Limb (tissue), 2 donors: ENCODE data around the gene SCPEP1.
"Not testable (repeated sequence)": the region's sequence is repeated elsewhere in the genome, so short reads cannot be mapped to it uniquely, and the experiment has no call there.

Experiments used
- DNase-seq, 2 donors: peaks; one replicate each; pipeline ENCODE4 v3.0.0-alpha.2; 2016; ENCODE audit errors: extremely low spot score in 2 of 2

SCPEP1 gene

DNA sequence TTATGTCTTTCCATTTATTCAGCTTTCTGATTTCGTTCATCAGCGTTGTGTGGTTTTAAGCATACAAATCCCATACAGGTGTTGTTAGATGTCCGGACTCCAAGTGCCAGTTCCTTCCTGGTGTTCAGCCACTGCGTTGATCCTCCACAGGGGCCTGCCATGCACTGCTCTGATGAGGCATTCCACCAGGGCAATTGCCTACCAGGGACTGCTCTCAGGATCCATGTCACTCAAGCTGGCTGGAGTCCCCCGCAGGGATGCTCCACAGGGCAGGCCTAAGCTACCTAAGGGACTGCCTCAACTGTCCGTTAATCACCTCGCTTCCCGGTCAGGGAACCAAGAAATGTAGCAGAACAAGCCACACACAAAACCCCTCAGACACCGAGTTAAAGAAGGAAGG lies 12.7 kb upstream of the SCPEP1 start:
- not testable (repeated sequence) for DNase-seq

GRCh38 chr17:56965681-56966080 lies 12.2 kb upstream of the SCPEP1 start:
- DNase-seq = not testable (repeated sequence)

GRCh38 chr17:56966338-56966737 lies 11.6 kb upstream of the SCPEP1 start:
- DNase-seq = no peak

- DNase-seq = no peak
Measured at GRCh38 chr17:56970974-56971373, 7.0 kb upstream of the SCPEP1 start.

DNA sequence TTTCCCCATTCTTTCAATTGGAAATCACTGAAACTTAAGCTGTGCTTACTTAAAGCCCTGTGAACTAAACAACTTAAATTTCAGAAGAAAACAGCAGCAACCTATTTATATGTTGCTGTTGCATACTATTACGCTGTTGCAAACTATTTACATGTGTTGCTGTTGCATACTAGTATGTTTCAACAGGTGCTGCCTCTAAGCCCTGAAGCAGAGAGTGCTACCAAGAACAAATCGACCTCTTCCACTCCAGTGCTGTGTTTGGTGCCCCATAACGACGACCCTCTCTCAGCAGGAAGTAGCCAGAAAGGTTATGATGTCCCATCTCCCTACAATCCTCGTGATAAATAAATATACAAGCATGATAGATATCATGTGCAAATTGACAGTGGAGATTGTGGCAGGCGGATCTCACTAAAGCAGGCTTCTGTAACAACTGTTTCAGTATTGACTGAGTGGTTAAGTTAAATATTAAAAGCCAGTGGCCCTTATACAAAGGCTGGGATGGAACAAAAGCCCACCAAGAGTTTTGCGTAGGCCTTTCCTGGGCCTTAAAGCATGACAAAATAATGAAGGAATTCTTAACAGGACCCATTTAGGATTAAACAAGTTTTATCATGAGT lies 5.7 kb upstream of the SCPEP1 start:
- no peak for DNase-seq

DNA sequence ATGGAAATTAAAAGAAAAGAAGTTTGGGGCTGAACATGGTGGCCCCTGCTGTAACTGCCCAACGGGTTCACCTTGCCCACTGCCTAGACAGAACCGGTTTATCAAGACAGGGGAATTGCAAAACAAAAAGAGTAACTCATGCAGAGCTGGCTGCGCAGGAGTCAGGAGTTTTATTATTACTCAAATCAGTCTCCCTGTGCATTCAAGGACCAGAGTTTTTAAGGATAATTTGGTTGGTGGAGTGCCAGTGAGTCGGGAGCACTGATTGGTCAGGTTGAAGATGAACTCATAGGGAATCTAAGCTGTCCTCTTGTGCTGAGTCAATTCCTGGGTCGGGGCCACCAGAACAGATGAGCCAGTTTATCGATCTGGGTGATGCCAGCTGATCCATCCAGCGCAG lies 4.4 kb upstream of the SCPEP1 start:
- no peak for DNase-seq

DNA sequence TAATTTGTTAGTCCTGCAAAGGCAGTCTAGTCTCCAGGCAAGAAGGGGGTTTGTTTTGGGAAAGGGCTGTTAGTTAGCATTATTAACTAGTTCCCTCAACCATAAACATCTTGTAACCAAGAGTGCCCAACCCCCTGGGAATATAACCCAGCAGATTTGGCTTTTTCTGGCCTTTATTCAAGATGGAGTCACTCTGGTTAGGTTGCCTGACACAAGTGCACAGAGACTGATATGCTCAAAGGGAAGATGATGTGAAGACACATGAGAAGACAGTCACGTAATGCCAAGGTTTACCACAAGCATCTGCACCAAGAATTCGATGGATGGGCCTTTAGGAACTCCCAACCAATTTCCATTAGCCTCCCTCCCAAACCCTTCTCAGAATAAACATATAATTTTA lies 3.9 kb upstream of the SCPEP1 start:
- no peak for DNase-seq

DNA sequence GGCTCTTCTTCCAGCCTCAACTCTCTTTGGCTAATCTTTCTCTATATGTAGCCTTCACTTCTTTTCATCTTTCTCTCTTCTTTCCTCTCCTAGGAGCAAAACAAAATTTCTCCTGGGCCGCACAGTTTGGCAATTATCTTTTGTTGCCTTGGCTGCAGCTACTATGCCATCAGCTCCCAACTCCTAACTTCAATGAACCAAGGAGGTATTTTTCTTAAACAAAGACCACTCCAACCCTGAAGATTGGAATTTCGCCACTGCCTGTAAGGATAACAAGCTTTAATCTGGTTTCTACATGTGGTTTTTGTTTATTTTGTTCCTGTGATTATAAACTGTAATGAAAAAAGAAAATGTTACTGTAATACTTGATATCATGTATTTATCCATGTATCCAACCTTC lies 2.3 kb upstream of the SCPEP1 start:
- no peak for DNase-seq

DNA sequence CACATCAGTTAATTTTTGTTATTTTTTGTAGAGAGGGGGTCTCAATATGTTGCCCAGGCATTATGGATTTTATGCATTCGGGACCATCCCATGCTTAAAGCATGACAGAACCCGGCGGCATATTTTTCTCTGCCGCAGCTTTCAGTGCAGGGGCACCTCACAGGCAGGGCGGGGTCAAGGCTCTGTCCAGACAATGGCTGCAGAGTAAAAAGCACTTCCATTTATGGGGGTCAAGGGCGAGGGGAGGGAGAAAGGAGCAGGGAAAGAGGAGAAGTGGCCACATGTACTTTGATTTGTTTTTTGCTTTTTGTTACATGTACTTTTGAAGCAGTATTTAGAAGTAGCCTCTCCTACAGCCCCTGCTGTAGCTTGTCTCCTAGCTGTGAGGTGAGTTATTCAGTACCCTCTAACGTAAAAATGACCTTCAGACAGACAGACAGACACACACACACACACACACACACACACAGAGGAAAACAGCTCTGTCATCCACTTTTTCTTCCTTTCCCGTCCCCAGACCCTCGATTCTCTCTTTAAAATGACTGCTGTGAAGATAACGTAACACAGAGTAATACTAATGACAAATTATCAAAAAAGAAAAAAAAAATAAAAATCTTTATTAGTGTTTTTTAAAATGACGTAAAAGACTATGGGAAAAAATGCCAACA lies 856 bp upstream of the SCPEP1 start:
- DNase-seq = no peak

GRCh38 chr17:56978441-56979090 lies 635 bp downstream of the SCPEP1 start:
- no peak for DNase-seq

DNA sequence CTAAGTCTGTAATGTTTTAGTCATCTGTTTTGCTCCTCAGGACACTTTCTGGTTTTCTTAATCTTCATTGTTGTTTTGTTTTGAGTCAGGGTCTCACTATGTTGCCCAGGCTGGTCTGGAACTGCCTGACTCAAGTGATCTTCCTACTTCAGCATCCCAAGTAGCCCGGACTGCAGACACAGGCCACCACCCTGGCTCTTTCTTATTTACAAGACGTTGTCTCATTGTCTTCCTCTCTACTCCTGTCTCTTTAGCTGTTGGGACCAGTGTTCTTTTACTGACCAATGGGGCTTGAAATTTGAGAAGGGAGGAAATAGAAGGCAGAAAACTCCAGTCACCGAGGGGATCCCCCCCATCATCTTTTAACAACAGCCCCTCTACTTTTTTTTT lies 1.2 kb downstream of the SCPEP1 start:
- DNase-seq = no peak

DNA sequence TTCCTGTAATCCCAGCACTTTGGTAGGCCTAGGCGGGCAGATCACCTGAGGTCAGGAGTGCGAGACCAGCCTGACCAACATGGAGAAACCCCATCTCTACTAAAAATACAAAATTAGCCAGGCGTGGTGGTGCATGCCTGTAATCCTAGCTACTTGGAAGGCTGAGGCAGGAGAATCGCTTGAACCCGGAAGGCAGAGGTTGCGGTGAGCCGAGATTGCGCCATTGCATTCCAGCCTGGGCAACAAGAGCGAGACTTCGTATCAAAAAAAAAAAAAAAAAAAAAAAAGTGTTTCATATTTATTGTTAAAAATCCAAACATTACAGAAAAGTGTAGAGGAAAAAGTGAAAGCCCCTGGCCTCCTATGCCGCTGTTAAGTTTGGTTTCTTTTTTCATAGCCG lies 2.6 kb downstream of the SCPEP1 start:
- not testable (repeated sequence) for DNase-seq

DNA sequence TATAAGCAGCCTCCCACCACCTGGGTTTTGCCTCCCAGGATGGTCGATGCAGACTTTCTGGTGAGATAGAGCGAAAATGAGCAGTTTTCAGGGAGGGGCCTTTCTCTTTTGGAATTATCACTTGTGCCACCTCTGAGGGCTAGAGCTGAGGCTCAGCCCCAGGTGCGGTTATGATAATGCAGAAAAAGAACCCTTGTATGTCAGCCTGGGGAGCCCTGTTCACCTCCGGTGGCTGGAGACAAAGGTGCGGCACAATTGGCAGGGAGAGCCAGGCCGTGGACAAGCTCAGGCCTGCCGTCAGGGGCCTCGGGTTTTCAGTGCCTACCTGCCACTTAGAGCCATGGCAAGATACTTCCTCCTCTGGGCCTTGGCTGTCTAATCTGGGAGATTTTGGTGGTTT lies 4.4 kb downstream of the SCPEP1 start:
- DNase-seq = no peak

DNA sequence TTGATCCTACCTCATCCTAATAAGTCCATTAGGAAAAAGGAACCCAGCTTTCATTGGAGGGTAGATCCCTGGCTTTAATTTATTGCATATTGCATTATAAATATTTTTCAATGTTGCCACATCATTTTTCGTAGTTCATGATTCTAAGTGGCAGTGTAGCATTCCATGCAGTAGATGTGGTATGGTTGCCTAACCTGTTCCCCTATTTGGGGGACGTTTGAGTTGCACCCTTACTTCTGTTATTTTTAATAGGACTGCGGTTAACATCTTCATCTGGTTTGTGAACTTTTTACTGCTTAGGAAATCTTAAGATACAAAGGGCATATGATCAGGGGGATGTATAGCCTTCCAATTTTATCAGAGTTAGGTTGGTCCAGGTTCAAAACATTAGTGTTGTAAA lies 5.4 kb downstream of the SCPEP1 start:
- DNase-seq = no peak

- no peak for DNase-seq
Measured at GRCh38 chr17:56985371-56986162, 7.6 kb downstream of the SCPEP1 start.

- DNase-seq = no peak
Measured at GRCh38 chr17:56987283-56987834, 9.4 kb downstream of the SCPEP1 start.

- no peak for DNase-seq
Measured at GRCh38 chr17:56988901-56989572, 11.1 kb downstream of the SCPEP1 start.

- DNase-seq = no peak
Measured at GRCh38 chr17:56992364-56992763, 14.4 kb downstream of the SCPEP1 start.

DNA sequence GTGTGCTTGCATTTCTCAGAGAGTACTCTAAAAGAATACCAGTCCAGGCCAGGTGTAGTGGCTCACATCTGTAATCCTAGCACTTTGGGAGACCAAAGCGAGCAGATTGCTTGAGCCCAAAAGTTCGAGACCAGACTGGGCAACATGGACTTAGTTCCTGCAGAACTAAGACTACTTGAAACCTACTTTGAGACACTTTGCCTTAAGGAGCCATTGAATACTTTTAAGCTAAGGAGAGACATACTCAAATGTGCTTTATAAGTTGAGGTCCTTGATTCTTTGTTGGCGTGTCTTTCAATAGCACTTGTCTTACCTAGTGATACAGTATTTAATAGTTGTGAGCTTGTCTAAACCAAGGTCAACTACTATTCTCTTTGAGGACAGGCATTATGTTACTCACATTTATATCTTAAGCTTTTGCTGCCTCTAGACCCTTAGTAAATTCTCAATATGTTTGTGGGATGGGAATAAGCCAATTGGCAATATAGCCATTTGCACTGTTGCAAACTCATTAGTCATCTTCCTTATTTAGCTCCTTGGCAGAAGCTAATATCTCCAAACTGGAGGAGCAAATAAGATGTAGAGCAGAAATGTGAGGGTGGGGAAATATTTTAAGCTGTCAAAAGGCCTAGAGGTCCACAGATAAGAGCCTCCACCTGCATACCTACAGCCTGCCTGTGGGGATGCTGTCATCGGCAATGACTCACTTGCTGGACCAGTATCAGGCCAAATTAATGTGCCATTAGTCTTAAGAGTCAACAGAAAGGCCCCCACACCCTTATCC lies 16.3 kb downstream of the SCPEP1 start:
- no peak for DNase-seq

- no peak for DNase-seq
Measured at GRCh38 chr17:56995766-56996165, 17.8 kb downstream of the SCPEP1 start.

- DNase-seq = no peak
Measured at GRCh38 chr17:56997313-56997712, 19.4 kb downstream of the SCPEP1 start.
